IMR-90 (cell line): ENCODE results near the gene ZFHX3.
"Not testable (repeated sequence)": the region's sequence is repeated elsewhere in the genome, so short reads cannot be mapped to it uniquely, and the experiment has no call there.

Experiments
- BHLHE40 ChIP-seq: fragments of 150-350 bp; IDR thresholded peaks from 2 replicates; pipeline ENCODE4 v1.6.1; 2016; ENCODE audit warnings: mild to moderate bottlenecking, low read depth, low read length
- CEBPB ChIP-seq: IDR thresholded peaks from 2 replicates; pipeline ENCODE4 v1.6.1; 2012; ENCODE audit warnings: low read depth, low read length, improper control_type of control experiment
- CTCF ChIP-seq: conservative IDR thresholded peaks from 2 replicates; pipeline ENCODE4 v1.5.1; 2012; ENCODE audit warnings: mild to moderate bottlenecking, low read depth, low read length, improper control_type of control experiment
- ELK1 ChIP-seq: fragments of 150-350 bp; IDR thresholded peaks from 2 replicates; pipeline ENCODE4 v1.6.1; 2016; ENCODE audit warnings: low read depth, mild to moderate bottlenecking, low read length, moderate library complexity, borderline replicate concordance
- FOS ChIP-seq: fragments of 150-350 bp; IDR thresholded peaks from 2 replicates; pipeline ENCODE4 v1.6.1; 2016; ENCODE audit warnings: low read depth, low read length
- MAZ ChIP-seq: IDR thresholded peaks from 2 replicates; pipeline ENCODE4 v1.6.1; 2012; ENCODE audit warnings: low read depth, mild to moderate bottlenecking, low read length, improper control_type of control experiment, moderate library complexity, borderline replicate concordance
- MXI1 ChIP-seq: IDR thresholded peaks from 2 replicates; pipeline ENCODE4 v1.6.1; 2012; ENCODE audit warnings: low read depth, mild to moderate bottlenecking, low read length, moderate library complexity, borderline replicate concordance
- NFE2L2 ChIP-seq: fragments of 150-350 bp; IDR thresholded peaks from 2 replicates; pipeline ENCODE4 v1.6.1; 2016; ENCODE audit warnings: low read depth, mild to moderate bottlenecking, low read length
- POLR2A ChIP-seq: IDR thresholded peaks from 2 replicates; pipeline ENCODE4 v1.6.1; 2012; ENCODE audit warnings: mild to moderate bottlenecking, low read depth, low read length
- RCOR1 ChIP-seq: IDR thresholded peaks from 2 replicates; pipeline ENCODE4 v1.6.1; 2012; ENCODE audit warnings: mild to moderate bottlenecking, low read length, improper control_type of control experiment; ENCODE audit not compliant: insufficient replicate concordance
- RFX5 ChIP-seq: IDR thresholded peaks from 2 replicates; pipeline ENCODE4 v1.8.0; 2012; ENCODE audit warnings: low read depth, mild to moderate bottlenecking, low read length, moderate library complexity
- SMC3 ChIP-seq: fragments of 150-350 bp; IDR thresholded peaks from 2 replicates; pipeline ENCODE4 v1.6.1; 2016; ENCODE audit warnings: low read depth, mild to moderate bottlenecking, antibody characterized with exemption, low read length, moderate library complexity
- USF2 ChIP-seq: fragments of 150-350 bp; IDR thresholded peaks from 2 replicates; pipeline ENCODE4 v1.6.1; 2017; ENCODE audit warnings: mild to moderate bottlenecking, antibody characterized with exemption, low read length, low read depth

GRCh38 chr16:73082634-73083051 lies 34.7 kb upstream of the ZFHX3 start:
- TF ChIP-seq CEBPB (peak; percentile 96), FOS (peak; percentile 72), SMC3 (peak; percentile 15; the same call in 1 of the 2 replicates), RCOR1 (peak; percentile 69), NFE2L2 (peak; percentile 59; the same call in 1 of the 2 replicates), BHLHE40 (peak; percentile 98)
- not testable (repeated sequence) for TF ChIP-seq RFX5, MAZ, CTCF, MXI1, POLR2A, USF2, ELK1
